Heart left ventricle (tissue), 16 donors: Measurements from ENCODE around the gene PMEPA1. TPM values are rescaled to one million over a fixed set of nuclear protein-coding genes. Genes with fewer than 3 reads are reported as not detected.

Source experiments
- ATAC-seq, 4 donors: fragments of 200-7000 bp; cut with Tn5 transposase; one replicate each; pipeline ENCODE4 v1.9.1; 2020 to 2022; ENCODE audit warnings: moderate library complexity in 4 of 4, mild to moderate bottlenecking in 3 of 4, moderate number of reproducible peaks in 1 of 4
- DNase-seq, 5 donors: peaks; one replicate each; pipeline ENCODE4 v3.0.0-alpha.2; 2020
- H3K27ac ChIP-seq, 12 donors: fragments of 200-600 bp; sonication (generic) in 4 of 12; one replicate each; pipeline versions ENCODE4 v1.5.0 to v1.8.0; 2016 to 2022; ENCODE audit warnings: mild to moderate bottlenecking in 2 of 12
- H3K27me3 ChIP-seq, 9 donors: fragments of 200-600 bp; sonication (generic) in 2 of 9; one replicate each; pipeline versions ENCODE4 v1.5.1 to v1.8.0; 2016 to 2022; ENCODE audit warnings: mild to moderate bottlenecking in 3 of 9
- H3K36me3 ChIP-seq, 9 donors: fragments of 200-600 bp; sonication (generic) in 2 of 9; one replicate each; pipeline versions ENCODE4 v1.5.0 to v1.8.0; 2018 to 2022; ENCODE audit warnings: mild to moderate bottlenecking in 2 of 9
- H3K4me1 ChIP-seq, 12 donors: fragments of 200-600 bp; sonication (generic) in 4 of 12; one replicate each; pipeline versions ENCODE4 v1.5.0 to v1.8.0; 2016 to 2022; ENCODE audit warnings: mild to moderate bottlenecking in 3 of 12
- H3K4me3 ChIP-seq, 12 donors: fragments of 200-600 bp; sonication (generic) in 4 of 12; one replicate each; pipeline versions ENCODE4 v1.5.0 to v1.8.0; 2017 to 2022; ENCODE audit warnings: mild to moderate bottlenecking in 9 of 12, moderate library complexity in 4 of 12
- H3K9me3 ChIP-seq, 12 donors: fragments of 200-600 bp; sonication (generic) in 4 of 12; one replicate each; pipeline versions ENCODE4 v1.5.0 to v1.8.0; 2016 to 2022; ENCODE audit warnings: mild to moderate bottlenecking in 1 of 12
- POLR2A ChIP-seq, 2 donors: fragments of 450-650 bp; IDR thresholded peaks; one replicate each; pipeline ENCODE4 v1.6.1; 2017; ENCODE audit warnings: antibody characterized with exemption in 2 of 2, mild to moderate bottlenecking in 2 of 2, moderate library complexity in 2 of 2
- WGBS, 4 donors: extraction: QIAGEN DNeasy Blood & Tissue Kit in 2 of 4; methylation state at CpG; one replicate each; pipeline versions ENCODE4 v1.1.5 to v1.1.7; 2013 to 2018; 5-methylcytosine and 5-hydroxymethylcytosine counted together
- intact Hi-C, 10 donors: fragments of 100-400 bp; cut with DNase I; formaldehyde crosslinking; loops; one replicate each; pipeline versions ENCODE4 v1.11.1 to v1.14.2; 2022
- polyA plus RNA-seq, 2 donors: library from polyadenylated mRNA; stranded (reverse); fragments of 200-250 nt; gene quantifications; one replicate each; pipeline ENCODE4 v1.2.3, GENCODE V29; 2013
- total RNA-seq, 9 donors: library from RNA; depleted of rRNA in 2 of 9; stranded (reverse); fragments of >200 nt in 2 of 9; fragmentation: NEBNext Ultra II Directional in 3 of 9; extraction: Animal tissue kit (Norgen Biotek cat#: 25700) in 3 of 9; gene quantifications; one replicate each; pipeline versions ENCODE4 v1.1.0 to v1.2.4, GENCODE V29; 2016 to 2023
- TF ChIP-seq, protein P1 (sequence below), 12 donors: fragments of 200-600 bp; sonication (generic) in 4 of 12; IDR thresholded peaks; one replicate each; pipeline versions ENCODE4 v1.5.0 to v1.8.0; 2018 to 2022; ENCODE audit warnings: antibody characterized with exemption in 12 of 12, mild to moderate bottlenecking in 5 of 12
- donor health status: ischemic (EF 13 %, LVEDD 7.1; RV severe dilation, severe dysfunction).
- donor health status: healthy with polysubstance abuse.
- donor health status: DM: no; HTN: yes; CAD: no.
- donor health status: DM: no; HTN: no; CAD: no.
- donor health status: ischemic (EF 25% LVEDD 6.9; RV normal size, moderate dysfunction).
- donor health status: ischemic (EF 25% LVEDD 5.7; RV mildly dilated, moderate dysfunction).
- donor health status: healthy.
- donor health status: DM: yes; HTN: yes; CAD: no.
- donor health status: ischemic (EF 35%, LVEDD 5.7; RV mildly dilated, moderate dysfunction).
- donor health status: nonischemic (EF 11% LVEDD 7.7; RV severe dilation, severe dysfunction).
- donor health status: DM: yes; HTN: yes; CAD: no.
- donor health status: PGD.
- donor health status: ischemic (EF 29% LVEDD 5.4; RV normal size, mild dysfunction).
- donor health status: nonischemic (EF 23%, LVEDD 6.1; RV moderate dilation, normal function).

Gene PMEPA1
- total and polyA plus RNA-seq, 11 donors = 12.6 to 115 (median 30.0) TPM

DNA sequence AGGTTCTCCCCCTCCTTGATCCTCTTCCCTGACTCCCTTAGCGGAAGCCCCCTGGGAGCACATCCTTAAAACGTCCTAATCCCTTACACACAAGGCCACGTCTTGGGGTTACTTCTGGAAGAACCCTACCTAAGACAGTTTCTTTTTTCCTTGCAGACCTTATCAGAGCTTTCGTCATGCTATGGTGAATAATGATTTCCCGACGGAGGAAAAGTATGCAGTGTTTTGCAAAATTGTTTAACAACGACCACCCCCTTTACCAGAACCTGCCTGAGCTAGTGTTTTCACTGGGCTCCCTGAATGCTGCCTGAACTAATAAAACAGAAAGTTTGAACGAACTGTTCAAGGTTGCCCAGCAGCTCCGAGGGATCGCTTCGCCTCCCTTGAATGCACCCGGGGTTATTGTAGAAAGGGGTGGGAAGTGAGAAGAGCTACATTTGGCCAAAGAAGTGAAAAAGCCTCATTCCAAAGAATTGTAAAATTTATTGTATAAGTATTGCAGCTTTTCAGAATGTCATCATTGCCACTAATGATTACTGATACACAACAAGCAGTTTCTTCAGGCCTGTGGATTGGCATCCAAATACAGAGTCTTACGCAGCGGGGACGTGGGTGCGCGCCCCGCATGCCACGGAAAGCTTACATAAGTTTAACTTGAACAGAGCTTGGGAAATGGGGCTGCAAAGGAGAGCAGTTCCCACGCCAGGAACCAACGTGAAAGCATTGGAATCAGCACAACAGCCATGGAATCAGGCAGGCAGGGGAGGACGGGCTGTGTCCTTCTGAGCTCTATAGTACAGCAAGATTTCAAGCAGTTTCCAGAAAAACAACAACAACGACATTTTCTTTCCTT lies 61.7 kb downstream of the PMEPA1 start:
- DNase-seq (no peak), ATAC-seq (peak in 1 of 4 donors; percentile 16)
- 88 to 90% (median 88%) methylated on average over 23 of the region's 23 CpGs for WGBS, 4 donors

DNA sequence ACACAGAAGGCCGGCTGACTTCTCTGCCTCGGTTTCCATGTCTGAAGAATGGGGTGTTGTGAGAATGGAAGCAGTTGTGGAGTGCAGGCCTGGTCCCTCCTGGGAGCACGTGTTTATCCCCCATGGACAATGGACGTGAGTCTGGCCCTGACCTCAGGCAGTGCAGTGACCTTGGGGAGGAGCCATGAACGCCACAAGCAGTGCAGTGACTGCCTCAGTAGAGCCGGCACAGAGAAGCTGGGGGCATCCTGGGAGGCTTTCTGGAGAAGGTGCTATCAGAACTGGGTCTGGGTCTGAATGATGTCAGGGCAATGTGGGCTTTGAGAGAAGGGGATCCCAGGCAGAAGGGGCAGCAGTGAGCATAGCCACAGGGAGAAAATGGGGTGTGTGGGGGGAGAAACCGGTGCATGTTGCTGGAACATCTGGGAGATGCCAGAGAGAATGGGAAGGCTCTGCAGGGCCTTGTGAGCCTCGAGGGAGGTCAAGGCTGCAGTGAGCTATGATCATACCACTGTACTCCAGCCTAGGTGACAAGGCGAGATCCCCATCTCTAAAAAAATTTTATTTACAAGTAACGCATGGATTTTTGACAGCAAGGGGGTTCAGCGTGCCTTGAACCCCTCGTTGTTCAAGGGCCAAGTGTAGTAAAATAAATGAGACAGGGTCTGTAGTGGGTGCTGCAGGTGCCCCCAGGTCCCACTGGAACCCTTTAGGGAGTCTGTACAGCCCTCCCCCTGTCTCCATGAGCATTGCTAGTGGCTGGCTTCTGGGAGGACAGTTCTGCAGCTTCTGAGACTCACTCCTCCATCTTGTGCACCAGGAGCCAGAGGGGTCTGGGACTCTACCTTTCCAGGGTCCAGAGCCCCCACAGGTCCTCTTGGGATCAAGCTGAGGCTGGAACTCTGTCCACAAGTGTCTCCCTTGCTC lies 62.5 kb downstream of the PMEPA1 start:
- DNase-seq = no peak

More for the DNA sequence above, 61.7 kb downstream of the PMEPA1 start:
- Histone ChIP-seq H3K36me3 (peaks cover 0 to 29% (median 20%) of the 10 kb centered on the region in 9 donors), H3K4me1 (peaks cover 0 to 2% (median 0%) of the 10 kb centered on the region in 12 donors), H3K4me3 (no peak overlapping the region), H3K27me3 (no peaks in the 10 kb centered on the region), H3K27ac (no peak overlapping the region), H3K9me3 (peaks cover 0 to 20% (median 1%) of the 10 kb centered on the region in 12 donors)
- intact Hi-C loops = no loop called here
- no peak for TF ChIP-seq POLR2A (IDR thresholded peaks at IDR 0.05)
- TF ChIP-seq, protein P1, sequence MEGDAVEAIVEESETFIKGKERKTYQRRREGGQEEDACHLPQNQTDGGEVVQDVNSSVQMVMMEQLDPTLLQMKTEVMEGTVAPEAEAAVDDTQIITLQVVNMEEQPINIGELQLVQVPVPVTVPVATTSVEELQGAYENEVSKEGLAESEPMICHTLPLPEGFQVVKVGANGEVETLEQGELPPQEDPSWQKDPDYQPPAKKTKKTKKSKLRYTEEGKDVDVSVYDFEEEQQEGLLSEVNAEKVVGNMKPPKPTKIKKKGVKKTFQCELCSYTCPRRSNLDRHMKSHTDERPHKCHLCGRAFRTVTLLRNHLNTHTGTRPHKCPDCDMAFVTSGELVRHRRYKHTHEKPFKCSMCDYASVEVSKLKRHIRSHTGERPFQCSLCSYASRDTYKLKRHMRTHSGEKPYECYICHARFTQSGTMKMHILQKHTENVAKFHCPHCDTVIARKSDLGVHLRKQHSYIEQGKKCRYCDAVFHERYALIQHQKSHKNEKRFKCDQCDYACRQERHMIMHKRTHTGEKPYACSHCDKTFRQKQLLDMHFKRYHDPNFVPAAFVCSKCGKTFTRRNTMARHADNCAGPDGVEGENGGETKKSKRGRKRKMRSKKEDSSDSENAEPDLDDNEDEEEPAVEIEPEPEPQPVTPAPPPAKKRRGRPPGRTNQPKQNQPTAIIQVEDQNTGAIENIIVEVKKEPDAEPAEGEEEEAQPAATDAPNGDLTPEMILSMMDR (IDR thresholded peaks at IDR 0.05) = no peak

DNA sequence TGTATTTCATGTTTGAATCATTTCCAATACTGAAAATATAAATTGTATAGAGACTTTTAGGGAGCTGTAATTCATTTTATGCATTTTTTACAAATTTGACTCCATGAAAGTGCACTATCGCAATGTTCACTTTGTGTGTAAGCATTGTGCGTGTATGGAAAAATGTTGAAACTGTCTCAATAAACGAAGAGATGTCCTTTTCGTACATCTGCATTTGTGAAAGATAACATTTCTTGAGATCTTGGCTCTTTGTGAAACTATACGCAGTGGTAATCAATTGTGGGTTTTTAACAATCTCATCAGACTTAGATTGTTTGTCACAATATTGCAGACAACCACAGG lies 70.9 kb downstream of the PMEPA1 start:
- Histone ChIP-seq H3K27me3 (peaks cover 0 to 19% (median 0%) of the 10 kb centered on the region in 9 donors), H3K4me3 (no peak overlapping the region), H3K4me1 (no peaks in the 10 kb centered on the region), H3K36me3 (no peaks in the 10 kb centered on the region), H3K9me3 (peaks cover 0 to 26% (median 1%) of the 10 kb centered on the region in 12 donors), H3K27ac (no peak overlapping the region)
- TF ChIP-seq POLR2A (IDR thresholded peaks at IDR 0.05) = no peak
- TF ChIP-seq, protein P1 (IDR thresholded peaks at IDR 0.05) = no peak
- 89 to 91% (median 90%) methylated on average over 5 of the region's 5 CpGs for WGBS, 4 donors
- ATAC-seq (no peak), DNase-seq (no peak)
- intact Hi-C loops = no loop called here

More for the DNA sequence above, 62.5 kb downstream of the PMEPA1 start:
- no peak for TF ChIP-seq POLR2A (IDR thresholded peaks at IDR 0.05)
- TF ChIP-seq, protein P1 (IDR thresholded peaks at IDR 0.05) = no peak
- ATAC-seq = no peak
- no peaks in the 10 kb centered on the region for H3K27me3 ChIP-seq
- peaks cover 0 to 2% (median 0%) of the 10 kb centered on the region in 12 donors for H3K4me1 ChIP-seq
- intact Hi-C loops = no loop called here
- peaks cover 0 to 21% (median 1%) of the 10 kb centered on the region in 12 donors for H3K9me3 ChIP-seq
- peaks cover 0 to 21% (median 15%) of the 10 kb centered on the region in 9 donors for H3K36me3 ChIP-seq
- H3K4me3 ChIP-seq = no peak overlapping the region
- WGBS, 4 donors = 78 to 82% (median 80%) methylated on average over 11 to 12 of the region's 12 CpGs
- no peak overlapping the region for H3K27ac ChIP-seq
